GM21515 (cell line): ENCODE results near the gene OMG.
"Not testable (repeated sequence)": the region's sequence is repeated elsewhere in the genome, so short reads cannot be mapped to it uniquely, and the experiment has no call there.

ENCODE experiments used
- ATAC-seq: cut with Tn5 transposase; IDR thresholded peaks from one replicate; pipeline ENCODE4 v1.9.1; 2021; ENCODE audit not compliant: unreplicated experiment

Gene OMG, protein sequence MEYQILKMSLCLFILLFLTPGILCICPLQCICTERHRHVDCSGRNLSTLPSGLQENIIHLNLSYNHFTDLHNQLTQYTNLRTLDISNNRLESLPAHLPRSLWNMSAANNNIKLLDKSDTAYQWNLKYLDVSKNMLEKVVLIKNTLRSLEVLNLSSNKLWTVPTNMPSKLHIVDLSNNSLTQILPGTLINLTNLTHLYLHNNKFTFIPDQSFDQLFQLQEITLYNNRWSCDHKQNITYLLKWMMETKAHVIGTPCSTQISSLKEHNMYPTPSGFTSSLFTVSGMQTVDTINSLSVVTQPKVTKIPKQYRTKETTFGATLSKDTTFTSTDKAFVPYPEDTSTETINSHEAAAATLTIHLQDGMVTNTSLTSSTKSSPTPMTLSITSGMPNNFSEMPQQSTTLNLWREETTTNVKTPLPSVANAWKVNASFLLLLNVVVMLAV

DNA sequence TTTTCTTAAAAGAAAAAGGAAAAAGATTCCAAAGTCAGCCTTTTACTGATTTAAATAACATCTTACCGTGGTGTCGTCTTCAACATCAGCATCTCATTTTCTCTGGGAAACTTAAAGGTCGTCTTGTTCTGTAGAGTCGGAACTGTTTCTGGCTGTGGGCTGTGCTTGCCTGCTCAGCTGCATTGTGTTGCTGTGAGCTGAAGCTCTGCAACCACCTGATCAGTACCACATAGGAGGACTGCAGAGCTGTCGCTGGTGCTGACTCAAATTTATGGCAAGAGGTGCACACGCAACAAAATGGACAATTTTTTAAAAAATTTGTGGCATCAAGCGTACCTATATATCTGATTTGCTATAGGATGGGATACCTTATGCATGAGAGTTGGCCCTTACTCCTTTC is at the start of gene OMG:
Gene OMG, minus strand, starts transcription at position 150 of the 400 bp plus-strand sequence. CDS start 908 bp downstream, outside the sequence.
- ATAC-seq: no peak

DNA sequence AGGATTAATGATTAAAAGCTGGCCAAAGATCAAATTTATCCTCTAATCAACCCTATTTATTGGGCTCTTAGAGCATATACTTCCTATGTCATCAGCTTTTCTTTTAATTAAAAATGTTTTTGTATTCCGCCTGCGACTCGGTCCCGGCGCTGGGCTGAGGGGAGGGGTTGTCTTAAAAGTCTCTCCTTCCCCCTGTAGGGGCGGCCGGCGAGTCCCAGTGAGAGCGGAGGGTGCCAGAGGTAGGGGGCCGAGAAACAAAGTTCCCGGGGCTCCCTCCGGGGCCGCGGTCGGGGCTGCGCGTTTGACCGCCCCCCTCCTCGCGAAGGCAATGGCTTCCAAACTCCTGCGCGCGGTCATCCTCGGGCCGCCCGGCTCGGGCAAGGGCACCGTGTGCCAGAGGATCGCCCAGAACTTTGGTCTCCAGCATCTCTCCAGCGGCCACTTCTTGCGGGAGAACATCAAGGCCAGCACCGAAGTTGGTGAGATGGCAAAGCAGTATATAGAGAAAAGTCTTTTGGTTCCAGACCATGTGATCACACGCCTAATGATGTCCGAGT is 48.2 kb upstream of the OMG start:
- ATAC-seq: not testable (repeated sequence)

DNA sequence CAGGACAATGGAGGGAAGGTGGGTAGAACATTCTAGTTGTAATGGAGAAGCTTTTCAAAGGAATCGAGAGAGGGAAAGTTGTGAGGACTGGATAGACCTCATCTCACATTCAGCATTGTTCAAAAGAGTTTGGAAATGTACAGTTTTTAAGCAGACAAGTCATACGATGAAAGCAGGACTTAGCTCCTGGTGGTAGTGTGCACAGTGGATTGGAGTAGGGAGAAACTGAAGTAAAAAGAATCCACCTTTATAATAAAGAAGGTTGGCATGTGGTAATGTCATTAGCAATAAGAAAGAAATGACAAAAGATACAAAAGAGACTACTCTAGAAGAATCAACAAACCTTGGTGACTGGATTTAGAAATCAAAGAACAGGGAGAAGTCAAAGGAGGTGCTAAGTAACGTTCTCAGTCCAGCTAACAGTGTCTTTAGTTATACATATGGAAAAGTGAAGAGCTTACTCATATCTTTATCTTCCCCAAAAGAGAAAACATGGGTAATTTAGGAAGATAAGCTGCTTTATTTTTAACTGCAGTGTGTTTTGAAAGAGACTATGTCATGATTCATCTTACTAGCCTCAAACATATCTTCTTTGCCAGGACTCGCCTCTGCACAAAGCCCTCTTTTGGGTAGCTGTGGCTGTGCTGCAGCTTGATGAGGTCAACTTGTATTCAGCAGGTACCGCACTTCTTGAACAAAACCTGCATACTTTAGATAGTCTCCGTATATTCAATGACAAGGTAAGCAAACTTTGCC is 43.0 kb upstream of the OMG start:
- ATAC-seq: no peak

DNA sequence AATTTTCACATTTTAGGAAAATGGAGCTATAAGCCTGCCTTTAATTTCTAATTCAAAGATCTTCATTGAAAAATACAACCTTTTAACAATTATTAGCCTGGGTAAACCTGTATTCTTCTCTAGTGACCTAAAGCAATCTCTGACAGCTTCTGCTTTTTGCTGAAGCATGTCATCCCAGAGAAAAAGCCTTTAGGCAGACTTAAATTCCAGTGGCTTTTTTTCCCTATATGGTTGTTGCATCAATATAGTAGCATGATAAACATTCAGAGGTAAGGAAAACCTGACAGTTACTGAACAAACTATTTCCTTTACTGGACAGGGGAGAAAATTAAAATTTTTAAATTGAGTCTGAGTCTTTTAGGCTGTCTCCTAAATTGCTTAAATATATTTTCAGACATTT is 32.2 kb upstream of the OMG start:
- ATAC-seq: no peak

DNA sequence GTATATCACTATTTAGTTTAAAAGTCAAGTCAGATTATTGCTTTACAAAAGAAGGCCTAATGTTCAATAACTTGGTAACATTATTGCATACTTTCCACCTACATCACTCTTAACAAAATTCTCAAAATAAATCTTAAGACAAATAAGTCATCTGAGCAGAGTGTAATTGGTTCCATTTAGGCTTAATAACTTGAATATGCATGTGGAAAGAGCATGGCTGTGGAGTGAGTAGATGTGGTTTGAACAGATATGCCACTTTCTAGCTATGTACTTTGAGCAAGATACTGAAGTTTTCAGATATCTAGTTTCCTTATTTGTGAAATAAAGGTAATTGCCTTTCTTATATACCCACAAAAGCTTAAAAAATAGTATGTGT is 31.1 kb upstream of the OMG start:
- ATAC-seq: no peak

DNA sequence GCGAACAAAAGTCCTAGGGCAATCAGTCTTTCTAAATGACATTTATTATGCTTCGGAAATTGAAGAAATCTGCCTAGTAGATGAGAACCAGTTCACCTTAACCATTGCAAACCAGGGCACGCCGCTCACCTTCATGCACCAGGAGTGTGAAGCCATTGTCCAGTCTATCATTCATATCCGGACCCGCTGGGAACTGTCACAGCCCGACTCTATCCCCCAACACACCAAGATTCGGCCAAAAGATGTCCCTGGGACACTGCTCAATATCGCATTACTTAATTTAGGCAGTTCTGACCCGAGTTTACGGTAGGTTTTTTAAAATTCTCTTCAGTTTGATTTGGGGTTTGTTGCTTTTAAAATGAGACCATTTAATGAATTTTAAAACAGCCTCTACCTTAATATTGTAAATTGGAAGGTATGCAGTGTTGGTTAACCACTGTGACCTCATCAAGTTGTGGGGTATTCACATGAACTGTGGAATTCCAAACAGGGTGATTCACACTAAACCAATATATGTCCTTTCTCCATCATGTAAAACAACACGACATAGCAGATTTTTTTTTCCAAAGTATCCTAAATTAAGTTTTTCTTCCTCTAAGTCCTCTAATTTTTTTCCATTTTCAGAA is 30.6 kb upstream of the OMG start:
- ATAC-seq: no peak

DNA sequence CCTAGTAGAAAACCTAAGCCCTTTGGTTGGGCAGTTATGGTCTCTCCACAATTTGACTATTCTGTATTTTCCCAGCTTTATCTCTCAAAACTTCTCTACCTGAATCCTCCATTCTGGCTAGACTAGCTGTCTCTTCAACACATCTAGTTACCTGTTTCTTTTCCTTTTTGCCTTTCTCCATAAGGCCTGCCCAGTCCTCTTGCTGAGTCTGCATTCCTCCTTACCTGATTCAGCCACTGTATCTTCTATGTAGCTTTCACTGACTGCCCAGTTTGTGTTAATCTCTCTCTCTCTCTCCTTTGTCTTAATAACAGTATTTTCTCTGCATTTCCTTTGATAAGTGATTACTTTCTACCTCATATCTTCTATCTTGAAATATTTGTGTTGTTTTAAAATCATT is 26.5 kb upstream of the OMG start:
- no peak for ATAC-seq

DNA sequence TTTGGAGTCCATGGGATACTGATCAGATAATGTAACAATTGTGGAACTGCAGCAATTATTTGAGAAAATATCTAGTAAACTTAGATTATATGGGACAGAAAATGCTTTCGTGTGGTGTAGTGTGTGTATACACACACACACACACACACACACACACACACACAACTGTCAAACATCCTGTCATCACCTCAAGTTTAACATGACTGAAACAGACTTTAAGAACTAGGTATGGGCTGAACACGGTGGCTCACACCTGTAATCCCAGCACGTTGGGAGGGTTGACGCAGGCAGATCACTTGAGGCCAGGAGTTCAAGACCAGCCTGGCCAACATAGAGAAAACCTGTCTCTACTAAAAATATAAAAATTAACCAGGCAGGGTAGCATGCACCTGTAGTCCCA is 24.9 kb upstream of the OMG start:
- no peak for ATAC-seq

DNA sequence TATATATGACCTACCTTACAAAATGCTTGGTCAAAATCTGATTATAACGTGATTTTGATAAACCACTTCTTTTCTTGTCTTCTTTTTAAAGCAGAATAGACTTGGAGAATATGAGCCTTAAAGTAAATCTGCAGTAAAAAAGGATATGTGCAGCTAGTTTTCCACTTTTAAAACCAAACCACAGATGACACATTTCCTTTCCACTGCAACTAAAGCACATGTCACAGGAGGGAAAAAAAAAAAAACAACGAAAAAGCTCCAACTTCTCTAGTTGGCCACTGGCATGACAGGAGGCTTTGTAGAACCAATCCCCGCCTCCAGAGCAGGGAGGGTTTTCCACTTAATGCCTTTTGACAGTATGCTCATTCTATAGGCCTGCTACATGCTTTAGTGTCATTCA is 24.4 kb upstream of the OMG start, which contains the start of gene EVI2A:
Gene EVI2A, minus strand, starts transcription at position 142 of the 400 bp plus-strand sequence. CDS start 2,609 bp downstream, outside the sequence.
- no peak for ATAC-seq

DNA sequence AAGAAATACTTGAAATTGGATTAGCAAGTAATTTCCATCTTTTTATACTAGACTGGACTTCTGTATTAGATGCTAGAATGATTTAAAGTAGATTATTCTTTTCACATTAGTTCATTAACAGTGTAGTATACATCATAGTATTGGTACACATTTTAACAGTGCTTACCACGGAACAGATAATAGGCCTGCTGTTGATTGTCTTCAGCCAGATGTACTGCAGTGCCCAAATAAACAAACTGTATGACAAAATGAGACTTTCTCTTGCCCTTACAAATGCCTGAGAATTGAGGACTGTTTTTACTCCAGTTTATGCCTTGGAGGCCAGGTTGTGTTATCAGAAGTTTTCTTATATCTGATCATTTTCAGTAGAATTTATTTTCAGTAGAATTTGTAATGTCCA is 23.8 kb upstream of the OMG start:
- no peak for ATAC-seq

DNA sequence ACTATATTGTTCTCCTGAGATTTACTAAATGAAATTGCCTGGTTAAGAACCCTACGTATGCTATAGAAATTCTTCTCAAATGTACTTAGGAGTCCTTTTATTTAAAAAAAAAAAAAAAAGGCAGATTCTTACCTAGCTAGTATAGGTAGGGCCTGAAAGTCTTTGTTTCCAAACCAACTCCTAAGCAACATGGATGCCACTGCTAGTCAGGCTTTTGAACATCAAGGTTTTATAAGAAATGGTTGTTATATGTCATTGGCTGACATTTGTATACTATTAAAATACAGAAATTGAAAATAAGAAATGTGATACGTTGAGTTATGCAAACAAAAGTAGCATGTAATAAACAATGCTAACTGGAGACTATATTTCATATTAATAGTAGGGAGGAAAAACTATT is 23.2 kb upstream of the OMG start:
- ATAC-seq: no peak

DNA sequence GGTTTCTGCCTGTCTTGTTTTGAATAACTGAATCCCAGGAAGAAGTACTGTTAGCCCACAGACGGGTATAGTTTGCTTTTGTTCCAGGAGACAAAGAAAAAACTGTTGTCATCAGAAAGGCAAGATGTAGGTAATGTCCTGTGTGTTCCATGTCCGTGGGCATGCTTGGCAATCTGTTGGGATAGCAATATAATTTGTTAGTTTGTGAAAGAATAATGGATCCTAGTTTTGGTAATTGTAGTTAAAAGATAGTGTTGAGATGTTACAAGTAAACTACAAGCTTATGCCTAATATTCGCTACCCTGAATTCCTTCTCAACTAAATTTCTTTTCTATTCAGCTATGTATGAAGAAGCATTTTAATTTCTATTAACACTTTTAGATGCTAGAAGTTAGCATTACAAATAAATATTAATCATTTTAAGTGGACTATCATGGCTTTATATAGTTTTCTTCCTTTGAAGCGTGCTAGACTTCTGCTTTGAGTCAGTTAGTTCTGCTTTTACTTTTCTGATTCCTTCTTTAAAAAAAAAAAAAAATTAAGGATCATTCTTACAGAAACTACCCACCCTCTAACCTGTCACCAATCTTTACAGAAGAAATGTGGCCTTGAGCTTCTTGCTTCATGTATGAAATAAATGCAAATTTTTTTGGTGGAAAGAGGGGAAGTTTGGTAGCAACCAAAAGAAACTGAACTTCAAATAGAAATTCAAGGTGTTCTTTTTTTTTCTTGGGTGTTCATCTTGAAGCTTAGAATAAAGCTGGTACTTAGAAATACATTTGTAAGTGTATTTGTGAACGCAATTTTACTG is 22.0 kb upstream of the OMG start:
- peak; percentile 4 for ATAC-seq

DNA sequence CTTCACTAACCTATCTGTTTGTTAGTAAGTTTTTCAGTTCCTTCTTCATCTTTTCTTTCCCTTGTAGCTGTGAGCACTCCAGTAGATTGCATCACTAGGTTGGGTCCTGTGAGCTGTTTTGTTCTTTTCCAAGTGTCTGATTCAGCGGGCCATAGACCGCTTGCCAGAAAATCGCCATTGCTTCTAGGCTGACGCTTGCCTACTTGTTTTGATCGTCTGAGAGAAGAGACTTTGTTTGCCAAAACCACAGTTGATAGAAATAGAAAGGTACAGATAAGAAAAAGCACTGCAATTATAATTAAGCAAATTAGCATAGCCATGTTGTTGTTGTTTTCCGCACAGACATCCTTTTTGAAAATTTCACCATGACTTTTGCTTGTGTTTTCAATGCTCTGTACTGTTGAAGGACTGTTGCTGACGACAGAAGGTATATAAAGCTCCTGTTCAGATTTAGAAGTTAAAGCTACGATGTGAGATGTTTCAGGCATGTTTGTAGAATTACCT is 21.3 kb upstream of the OMG start:
- peak; percentile 32 for ATAC-seq

DNA sequence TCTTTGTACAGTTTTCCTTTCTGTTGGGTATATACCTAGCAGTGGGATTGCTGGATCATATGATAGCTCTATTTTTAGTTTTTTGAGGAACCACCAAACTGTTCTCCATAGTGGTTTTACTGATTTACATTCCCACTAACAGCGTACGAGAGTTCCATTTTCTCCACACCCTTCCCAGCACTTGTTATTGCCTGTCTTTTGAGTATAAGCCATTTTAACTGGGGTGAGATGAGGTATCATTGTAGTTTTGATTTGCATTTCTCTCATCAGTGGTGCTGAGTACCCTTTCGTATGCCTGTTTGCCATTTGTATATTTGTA is 17.7 kb upstream of the OMG start:
- ATAC-seq: no peak

DNA sequence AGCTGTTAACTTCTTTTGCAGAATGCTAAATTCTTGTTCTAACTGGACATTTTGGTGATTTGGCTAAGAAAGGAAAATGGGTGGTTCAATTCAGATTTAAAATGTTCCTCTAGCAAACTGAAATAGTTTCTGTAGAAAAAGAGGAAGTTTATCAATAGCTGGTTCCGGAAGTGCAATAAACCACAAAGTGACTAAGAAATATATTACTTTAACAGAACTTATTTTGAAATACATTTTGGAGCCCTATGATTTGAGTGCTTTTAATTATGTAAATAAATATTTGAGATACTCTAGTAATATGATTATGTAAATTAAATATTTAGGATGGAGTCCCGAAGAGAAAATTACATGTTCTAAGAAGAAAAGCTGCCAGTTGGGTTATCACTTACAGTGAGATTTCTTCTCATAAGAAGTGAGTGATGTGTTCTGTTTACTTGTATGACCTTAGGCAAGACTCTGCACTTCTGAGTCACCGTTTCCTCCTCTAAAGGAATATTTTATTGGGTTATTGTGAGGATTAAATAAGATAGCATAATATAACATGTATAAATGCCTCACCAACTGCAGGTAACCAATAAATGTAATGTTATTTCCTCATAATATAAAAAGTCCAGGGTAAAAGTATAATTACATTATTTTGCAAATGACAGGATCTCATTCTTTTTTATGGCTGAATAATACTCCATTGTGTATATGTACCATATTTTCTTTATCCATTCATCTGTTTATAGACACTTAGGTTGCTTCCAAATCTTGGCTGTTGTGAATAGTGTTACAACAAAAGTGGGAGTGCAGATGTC is 17.1 kb upstream of the OMG start, which contains the start of gene EVI2B:
Gene EVI2B, minus strand, starts transcription at position 73 of the 800 bp plus-strand sequence. CDS start 8,445 bp downstream, outside the sequence.
- ATAC-seq: no peak

DNA sequence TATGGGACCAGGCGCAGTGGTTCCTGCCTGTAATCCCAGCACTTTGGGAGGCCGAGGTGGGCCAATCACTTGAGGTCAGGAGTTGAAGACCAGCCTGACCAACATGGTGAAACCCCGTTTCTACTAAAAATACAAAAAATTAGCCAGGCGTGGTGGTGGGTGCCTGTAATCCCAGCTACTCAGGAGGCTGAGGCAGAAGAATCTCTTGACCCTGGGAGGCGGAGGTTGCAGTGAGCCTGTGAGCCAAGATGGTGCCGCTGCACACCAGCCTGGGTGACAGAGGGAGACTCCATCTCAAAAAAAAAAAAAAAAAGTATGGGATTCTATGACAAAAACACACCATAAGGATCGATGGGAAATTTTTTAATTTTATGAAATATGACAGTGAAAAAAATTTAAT is 15.2 kb upstream of the OMG start:
- ATAC-seq: not testable (repeated sequence)

DNA sequence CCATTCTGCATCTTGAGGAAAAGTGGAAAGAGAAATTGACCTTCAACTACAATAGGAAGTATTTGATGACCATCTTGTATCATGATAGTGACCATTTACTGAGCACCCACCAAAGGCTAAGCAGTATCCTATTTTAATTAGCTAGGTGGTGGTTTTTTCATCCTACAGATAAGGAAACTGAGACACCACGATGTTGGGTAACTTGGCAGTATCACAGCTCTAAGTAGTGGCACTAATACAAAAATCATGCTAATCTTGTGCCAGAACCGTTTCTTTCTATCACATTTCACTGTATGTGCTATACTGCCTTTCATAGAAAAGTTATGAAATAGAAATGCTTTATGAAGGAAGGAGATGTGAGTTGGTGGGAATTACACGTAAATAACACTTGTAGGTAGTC is 14.5 kb upstream of the OMG start:
- no peak for ATAC-seq

DNA sequence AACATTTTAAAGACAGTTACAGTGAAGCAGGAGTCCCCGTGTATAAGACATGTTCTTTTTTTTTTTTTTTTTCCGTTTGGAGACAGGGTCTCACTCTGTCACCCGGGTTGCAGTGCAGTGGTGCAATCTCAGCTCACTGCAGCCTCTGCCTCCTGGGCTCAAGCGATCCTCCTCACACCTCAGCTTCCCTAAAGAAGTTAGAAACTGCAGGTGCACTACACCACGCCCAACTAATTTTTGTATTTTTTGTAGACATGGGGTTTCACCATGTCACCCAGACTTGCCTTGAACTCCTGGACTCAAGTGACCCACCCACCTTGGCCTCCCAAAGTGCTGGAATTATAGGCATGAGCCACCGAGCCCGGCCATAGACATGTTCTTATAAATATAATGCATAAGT is 13.8 kb upstream of the OMG start:
- ATAC-seq: no peak

DNA sequence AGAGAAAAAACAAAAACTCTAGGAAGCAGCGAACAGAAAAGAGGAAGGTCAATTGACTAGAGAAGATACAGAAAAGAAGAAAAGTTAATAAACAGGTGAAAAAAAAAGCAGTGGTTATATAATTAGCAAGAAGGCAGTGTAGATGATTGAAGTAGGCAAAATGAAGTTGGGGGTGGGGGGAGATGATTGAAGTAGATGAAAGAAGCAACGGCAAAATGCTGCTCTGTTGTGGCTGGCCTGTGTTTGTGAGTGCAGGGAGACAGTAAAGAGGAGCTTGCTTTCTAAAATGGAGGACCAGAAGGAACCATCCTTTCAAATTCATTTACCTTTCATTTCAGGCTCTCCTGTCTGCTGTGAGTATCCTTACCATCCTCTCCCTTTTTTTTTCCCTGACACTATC is 13.2 kb upstream of the OMG start:
- no peak for ATAC-seq

DNA sequence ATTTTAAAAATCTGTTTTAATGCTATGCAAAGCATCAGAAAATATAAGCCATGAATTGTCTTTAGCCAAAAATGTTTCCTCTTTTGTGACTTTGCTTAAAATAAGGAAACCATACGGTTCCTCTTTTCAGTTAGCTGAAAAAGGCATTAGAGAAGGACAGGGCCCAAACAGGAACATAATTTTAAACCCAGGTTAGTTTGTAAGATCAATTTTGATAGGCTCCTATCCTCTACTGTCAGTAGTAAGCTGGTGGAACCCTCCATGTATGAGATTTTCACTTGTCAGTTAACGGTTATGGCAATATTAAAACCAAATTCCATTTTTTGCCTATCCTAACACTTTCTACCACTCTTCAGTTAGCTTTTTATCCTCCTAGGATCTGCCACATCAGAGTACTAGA is 12.5 kb upstream of the OMG start:
- ATAC-seq: no peak
